ENCODE data around the gene TSPAN8.

DNA sequence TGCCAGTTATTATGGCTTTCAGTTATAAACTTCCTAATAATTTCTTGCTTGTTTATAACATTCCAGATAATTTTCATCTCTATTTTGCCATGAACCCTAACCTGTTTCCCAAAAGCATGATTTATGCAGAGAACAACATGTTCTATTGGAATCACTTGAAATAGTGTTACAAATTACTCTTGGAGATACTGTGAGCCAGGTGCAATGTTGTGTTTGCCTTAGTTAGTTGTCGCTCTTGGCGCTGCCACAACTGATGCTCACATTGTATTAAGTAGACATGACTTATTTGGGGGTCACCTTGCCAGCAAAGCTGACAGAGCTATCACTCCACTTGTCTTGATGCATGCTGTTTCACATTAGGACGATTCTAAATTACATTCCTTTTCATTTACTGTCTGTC lies 49.4 kb downstream of the TSPAN8 start:
- TF ChIP-seq POLR2A (IDR thresholded peaks at IDR 0.05): no peak
- TF ChIP-seq, protein P1, sequence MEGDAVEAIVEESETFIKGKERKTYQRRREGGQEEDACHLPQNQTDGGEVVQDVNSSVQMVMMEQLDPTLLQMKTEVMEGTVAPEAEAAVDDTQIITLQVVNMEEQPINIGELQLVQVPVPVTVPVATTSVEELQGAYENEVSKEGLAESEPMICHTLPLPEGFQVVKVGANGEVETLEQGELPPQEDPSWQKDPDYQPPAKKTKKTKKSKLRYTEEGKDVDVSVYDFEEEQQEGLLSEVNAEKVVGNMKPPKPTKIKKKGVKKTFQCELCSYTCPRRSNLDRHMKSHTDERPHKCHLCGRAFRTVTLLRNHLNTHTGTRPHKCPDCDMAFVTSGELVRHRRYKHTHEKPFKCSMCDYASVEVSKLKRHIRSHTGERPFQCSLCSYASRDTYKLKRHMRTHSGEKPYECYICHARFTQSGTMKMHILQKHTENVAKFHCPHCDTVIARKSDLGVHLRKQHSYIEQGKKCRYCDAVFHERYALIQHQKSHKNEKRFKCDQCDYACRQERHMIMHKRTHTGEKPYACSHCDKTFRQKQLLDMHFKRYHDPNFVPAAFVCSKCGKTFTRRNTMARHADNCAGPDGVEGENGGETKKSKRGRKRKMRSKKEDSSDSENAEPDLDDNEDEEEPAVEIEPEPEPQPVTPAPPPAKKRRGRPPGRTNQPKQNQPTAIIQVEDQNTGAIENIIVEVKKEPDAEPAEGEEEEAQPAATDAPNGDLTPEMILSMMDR (IDR thresholded peaks at IDR 0.05): no peak
